Measurements from ENCODE around the gene HDAC2.
A peak's percentile ranks its signal among the peaks of the same experiment; 100 is the strongest.
"Not testable (repeated sequence)": the region's sequence is repeated elsewhere in the genome, so short reads cannot be mapped to it uniquely, and the experiment has no call there.

Gene HDAC2

GRCh38 chr6:113970805-113971676 lies at the start of gene HDAC2:
Gene HDAC2, minus strand, starts transcription at chr6:113971148. Its CDS starts 240 bp downstream, at chr6:113970908.
- peak; percentile 85 for DNase-seq

GRCh38 chr6:114020196-114020595 lies 49.2 kb upstream of the HDAC2 start:
- DNase-seq = no peak

DNA sequence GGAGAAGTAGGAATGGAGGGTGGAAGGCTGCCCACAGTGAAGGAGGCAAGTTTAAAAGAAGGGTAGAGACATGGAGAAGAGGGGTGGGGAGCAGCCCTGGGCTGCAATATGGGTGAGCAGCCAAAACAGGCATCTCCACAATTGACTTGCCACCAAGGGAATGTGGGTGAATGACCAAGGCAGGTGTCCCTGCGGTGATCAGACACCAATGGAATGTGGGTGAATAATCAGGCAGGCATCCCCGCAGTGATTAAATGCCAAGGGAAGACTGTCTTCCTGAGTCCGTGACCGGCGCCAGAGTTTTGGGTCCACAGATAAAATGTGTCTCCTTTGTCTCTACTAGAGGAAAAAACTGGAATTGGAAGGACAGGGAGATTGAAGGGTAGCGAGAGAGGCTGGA lies 46.2 kb upstream of the HDAC2 start:
- peak; percentile 82 for DNase-seq

DNA sequence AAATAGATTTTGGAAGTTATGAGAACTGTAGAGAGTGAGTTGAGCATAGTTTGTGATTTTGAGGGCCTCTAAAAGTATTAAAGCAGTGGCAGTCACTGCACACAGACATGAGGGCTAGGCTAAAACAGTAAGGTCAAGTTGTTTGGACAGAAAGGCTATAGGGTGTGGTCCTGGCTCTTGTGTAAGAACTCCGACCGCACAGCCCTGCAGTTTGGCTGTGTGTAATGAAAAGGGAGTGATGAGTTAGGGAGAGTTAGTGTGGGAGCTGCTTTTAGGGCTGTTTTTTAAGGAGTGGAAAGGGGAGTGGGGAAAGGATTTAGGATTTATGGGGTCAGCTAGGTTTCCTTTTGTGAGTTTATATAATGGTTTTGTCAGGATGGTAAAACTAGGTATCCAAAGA lies 43.2 kb upstream of the HDAC2 start:
- DNase-seq = not testable (repeated sequence)

GRCh38 chr6:114011486-114011885 lies 40.5 kb upstream of the HDAC2 start:
- not testable (repeated sequence) for DNase-seq

DNA sequence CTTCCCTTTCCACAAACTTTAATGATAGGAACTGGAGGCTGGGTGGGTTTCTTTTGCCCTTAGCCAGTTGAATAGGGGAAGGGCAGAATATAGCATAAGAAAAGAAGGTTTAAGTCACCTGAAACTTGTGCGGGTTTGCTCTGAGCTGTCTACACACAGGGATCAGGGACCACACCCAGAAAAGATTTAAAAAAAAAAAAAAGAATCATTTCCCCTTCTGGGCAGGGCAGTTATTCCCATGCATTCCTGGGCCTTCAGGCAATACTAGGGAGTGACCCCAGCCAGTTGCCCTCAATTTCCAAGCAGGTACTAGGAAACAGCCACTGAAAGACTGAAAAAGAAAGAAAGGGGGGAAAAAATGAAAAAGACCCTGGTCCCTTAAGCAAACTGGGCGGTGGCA lies 39.6 kb upstream of the HDAC2 start:
- no peak for DNase-seq

DNA sequence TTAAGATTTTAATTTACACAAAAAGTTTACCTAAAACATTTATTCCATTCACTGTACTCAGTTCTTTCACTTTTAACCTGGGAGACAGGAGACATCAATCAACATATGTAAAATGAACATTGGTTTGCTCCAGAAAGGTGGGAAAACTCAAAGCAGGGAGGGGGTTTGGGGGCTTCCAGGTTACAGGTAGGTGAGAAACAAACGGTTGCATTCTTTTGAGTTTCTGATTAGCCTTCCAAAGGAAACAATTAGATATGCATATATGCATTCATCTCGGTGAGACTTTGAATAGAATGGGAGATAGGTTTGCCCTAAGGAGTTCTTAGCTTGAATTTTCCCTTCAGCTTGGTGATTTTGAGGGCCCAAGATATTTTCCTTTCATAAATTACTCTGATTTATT lies 38.2 kb upstream of the HDAC2 start:
- DNase-seq = no peak

GRCh38 chr6:114008331-114008730 lies 37.4 kb upstream of the HDAC2 start:
- DNase-seq = peak; percentile 28

DNA sequence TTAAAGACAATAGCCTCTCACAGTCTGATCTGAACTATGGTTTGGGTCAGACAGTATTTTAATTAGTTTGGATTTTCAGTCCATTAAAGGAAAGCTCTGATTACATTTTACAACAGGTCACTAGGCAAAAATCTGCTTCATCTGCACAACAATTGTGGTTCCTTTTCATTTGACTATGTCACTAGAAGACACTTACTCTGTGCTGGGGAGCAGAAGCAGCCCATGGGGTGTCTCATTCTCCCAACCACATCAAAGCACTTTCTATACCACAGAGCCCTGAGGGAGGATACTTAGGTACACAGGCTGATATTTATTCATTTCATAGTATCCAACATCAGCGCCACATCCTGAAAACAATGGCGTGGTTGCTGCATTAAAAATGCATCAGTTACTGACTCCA lies 36.6 kb upstream of the HDAC2 start:
- no peak for DNase-seq

DNA sequence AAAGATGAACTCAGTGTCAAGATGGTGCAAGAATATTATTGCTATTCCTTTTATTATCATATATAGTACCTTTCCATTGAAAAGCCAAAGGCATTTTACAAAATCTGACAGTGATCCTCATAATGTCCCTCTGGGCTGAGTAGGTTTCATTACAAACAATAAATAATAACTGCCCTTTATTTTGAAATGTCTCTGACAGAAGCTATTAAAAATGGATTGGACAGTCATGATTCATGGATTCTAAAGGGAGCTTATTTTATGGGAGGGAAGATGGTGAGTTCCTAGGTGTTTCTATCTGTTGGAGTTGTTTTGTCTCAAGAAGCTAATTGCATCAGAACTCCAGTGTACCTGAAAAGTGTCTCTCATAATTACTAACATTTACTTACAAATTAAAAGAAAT lies 30.4 kb upstream of the HDAC2 start:
- DNase-seq = no peak

- DNase-seq = peak; percentile 71
Observed at GRCh38 chr6:114000069-114000468, 29.1 kb upstream of the HDAC2 start.

DNA sequence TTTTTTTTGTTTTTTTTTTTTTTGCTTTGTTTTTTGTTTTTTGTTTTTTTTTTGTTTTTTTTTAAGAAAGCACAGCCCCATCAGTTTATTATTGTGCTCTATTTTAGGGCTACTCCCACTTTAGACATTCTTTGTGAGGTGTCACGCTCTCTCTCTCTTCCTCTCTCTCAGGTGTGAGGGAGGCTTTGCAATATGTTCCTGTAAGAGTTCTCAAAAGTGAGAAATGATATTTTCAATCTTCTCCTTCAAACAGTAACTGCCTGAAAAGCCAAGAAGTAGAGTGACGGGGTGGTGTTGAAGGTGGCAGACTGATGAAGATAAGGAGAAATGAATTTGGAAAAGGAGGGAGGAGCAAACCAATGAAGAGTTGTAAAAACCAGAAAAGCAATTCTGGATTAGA lies 28.3 kb upstream of the HDAC2 start:
- DNase-seq = no peak

GRCh38 chr6:113998811-113999210 lies 27.9 kb upstream of the HDAC2 start:
- DNase-seq = no peak

- DNase-seq = peak; percentile 88
Observed at GRCh38 chr6:113997116-113997515, 26.2 kb upstream of the HDAC2 start.

- peak; percentile 98 for DNase-seq
Observed at GRCh38 chr6:113995634-113996033, 24.7 kb upstream of the HDAC2 start.

DNA sequence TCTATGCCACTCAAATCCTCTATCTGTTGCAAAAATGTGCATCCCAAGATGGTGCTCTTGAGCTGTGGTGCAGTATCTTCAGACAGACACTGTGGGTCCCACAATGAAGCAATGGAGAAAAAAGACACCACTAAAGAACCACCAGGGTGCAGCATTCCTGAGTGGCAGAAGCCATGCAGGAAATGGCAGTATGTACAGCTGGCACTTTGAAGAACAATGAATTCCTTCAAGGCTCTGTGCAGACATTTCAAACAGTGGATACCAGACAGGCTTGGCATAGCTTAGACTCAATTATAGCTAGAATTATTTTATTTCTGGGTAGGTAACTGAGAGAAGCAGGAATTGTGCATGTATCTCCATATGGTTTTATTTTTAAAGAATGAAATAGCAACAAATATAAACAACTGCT lies 24.0 kb upstream of the HDAC2 start:
- peak; percentile 94 for DNase-seq

- no peak for DNase-seq
Observed at GRCh38 chr6:113989675-113990074, 18.7 kb upstream of the HDAC2 start.

GRCh38 chr6:113982675-113983074 lies 11.7 kb upstream of the HDAC2 start:
- DNase-seq = not testable (repeated sequence)

GRCh38 chr6:113982055-113982550 lies 11.2 kb upstream of the HDAC2 start:
- DNase-seq = no peak

DNA sequence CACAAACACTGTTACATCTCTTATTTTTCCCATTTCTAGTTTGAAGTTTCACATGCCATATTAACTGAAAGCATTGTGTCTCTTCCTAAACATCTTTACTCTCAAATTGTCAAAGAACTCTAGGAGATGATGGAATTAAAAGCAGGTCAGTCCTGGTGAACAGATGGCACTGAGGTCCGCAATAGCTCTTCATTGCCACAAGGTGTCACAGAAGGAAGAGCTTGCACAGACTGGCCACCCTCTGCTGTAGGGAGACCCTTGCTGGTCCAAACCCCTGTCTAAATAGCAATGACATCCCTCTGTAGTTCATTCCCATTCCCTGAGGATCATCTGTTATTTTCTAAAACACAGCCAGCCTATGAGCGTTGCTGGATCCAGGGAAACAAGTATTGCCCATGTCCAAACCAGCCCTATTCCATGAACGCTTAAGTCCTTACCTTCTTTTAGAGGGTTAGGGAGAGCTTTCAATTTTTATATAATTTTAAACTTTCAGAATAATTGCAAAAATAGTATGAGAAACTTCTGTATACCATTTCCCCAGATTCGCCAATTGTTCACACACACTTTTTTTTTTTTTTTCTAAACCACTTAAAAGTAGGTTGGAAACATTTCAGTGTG lies 10.1 kb upstream of the HDAC2 start:
- peak; percentile 35 for DNase-seq

- no peak for DNase-seq
Observed at GRCh38 chr6:113979937-113980336, 9.0 kb upstream of the HDAC2 start.

GRCh38 chr6:113978084-113978675 lies 7.2 kb upstream of the HDAC2 start:
- DNase-seq = no peak

DNA sequence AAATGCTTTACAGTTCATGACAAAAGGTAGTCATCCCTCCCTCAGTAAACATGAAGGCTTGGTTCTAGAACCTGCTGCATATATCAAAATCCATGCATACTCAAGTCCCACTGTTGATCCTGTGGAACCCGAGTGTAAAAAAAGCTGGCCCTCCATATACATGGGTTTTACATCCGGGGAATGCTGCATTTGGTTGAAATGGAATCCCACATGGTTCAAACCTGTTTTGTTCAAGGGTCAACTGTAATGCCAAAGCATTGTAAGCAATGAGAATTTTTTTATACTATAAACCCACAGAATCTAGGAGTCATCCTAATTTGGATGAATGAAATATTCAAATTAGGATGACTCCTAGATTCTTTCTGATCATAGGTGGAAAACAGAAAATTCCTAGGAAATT lies 5.9 kb upstream of the HDAC2 start:
- DNase-seq = no peak

DNA sequence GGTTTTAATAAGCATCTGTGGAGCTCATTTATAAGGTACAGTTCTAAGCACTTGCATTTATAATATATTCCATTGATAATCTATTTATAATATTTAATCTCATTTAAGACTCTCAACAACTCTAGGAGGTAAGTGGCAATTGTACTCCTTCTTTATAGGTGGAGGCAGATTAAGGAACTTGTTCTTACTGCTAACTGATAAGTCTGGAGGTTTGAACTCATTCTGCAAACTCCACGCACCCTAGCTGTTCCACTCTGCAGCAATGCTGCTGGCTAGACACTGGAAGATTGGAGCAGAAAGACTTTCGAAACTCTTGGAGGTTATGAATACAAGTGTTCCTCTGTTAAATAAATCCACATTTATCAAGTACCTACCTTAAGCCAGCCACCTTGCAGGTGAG lies 793 bp upstream of the HDAC2 start:
- DNase-seq = no peak

Data from EL (cell line).